ENCODE measurements around the gene SLC49A3. TPM values are rescaled to one million over a fixed set of nuclear protein-coding genes. Genes with fewer than 3 reads are reported as not detected.

The SLC49A3 gene
- total and polyA plus RNA-seq, 2 experiments from 2014 or later, result 1.9 to 2.3 TPM

GRCh38 chr4:687971-688853, 739 bp downstream of the SLC49A3 start:
- TF ChIP-seq, protein P1, sequence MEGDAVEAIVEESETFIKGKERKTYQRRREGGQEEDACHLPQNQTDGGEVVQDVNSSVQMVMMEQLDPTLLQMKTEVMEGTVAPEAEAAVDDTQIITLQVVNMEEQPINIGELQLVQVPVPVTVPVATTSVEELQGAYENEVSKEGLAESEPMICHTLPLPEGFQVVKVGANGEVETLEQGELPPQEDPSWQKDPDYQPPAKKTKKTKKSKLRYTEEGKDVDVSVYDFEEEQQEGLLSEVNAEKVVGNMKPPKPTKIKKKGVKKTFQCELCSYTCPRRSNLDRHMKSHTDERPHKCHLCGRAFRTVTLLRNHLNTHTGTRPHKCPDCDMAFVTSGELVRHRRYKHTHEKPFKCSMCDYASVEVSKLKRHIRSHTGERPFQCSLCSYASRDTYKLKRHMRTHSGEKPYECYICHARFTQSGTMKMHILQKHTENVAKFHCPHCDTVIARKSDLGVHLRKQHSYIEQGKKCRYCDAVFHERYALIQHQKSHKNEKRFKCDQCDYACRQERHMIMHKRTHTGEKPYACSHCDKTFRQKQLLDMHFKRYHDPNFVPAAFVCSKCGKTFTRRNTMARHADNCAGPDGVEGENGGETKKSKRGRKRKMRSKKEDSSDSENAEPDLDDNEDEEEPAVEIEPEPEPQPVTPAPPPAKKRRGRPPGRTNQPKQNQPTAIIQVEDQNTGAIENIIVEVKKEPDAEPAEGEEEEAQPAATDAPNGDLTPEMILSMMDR (IDR thresholded peaks at IDR 0.05; ENCODE audit: low read depth, low read length), result no peak
- Histone ChIP-seq H3K4me1 (ENCODE audit: low read depth) (no peaks in the 10 kb centered on the region), H3K4me3 (no peak overlapping the region), H3K27ac (no peak overlapping the region), H3K27me3 (peaks cover 11% of the 10 kb centered on the region), H3K9me3 (ENCODE audit: low read depth) (no peaks in the 10 kb centered on the region), H3K36me3 (no peaks in the 10 kb centered on the region)
- no peak for DNase-seq (ENCODE audit: low read depth in 1 of 2, low spot score in 1 of 2)

GRCh38 chr4:687048-687970, 1.6 kb downstream of the SLC49A3 start:
- no peak overlapping the region for H3K4me3 ChIP-seq
- TF ChIP-seq, protein P1 (IDR thresholded peaks at IDR 0.05; ENCODE audit: low read depth, low read length), result no peak
- no peaks in the 10 kb centered on the region for H3K4me1 ChIP-seq (ENCODE audit: low read depth)
- H3K36me3 ChIP-seq, result no peaks in the 10 kb centered on the region
- H3K27me3 ChIP-seq, result peaks cover 11% of the 10 kb centered on the region
- H3K27ac ChIP-seq, result no peak overlapping the region
- peak in 1 of 2 donors; percentile 89 for DNase-seq (ENCODE audit: low read depth in 1 of 2, low spot score in 1 of 2)
- H3K9me3 ChIP-seq (ENCODE audit: low read depth), result no peaks in the 10 kb centered on the region

- H3K9me3 ChIP-seq (ENCODE audit: low read depth), result no peaks in the 10 kb centered on the region
- peaks cover 11% of the 10 kb centered on the region for H3K27me3 ChIP-seq
- no peaks in the 10 kb centered on the region for H3K4me1 ChIP-seq (ENCODE audit: low read depth)
- no peak overlapping the region for H3K27ac ChIP-seq
- no peak for DNase-seq (ENCODE audit: low read depth in 1 of 2, low spot score in 1 of 2)
- H3K36me3 ChIP-seq, result no peaks in the 10 kb centered on the region
- TF ChIP-seq, protein P1 (IDR thresholded peaks at IDR 0.05; ENCODE audit: low read depth, low read length), result no peak
- H3K4me3 ChIP-seq, result no peak overlapping the region
Observed at GRCh38 chr4:686413-687040, 2.4 kb downstream of the SLC49A3 start.

GRCh38 chr4:685679-686412, 3.1 kb downstream of the SLC49A3 start:
- Histone ChIP-seq H3K27me3 (peaks cover 11% of the 10 kb centered on the region), H3K36me3 (no peaks in the 10 kb centered on the region), H3K27ac (no peak overlapping the region), H3K9me3 (ENCODE audit: low read depth) (no peaks in the 10 kb centered on the region), H3K4me3 (no peak overlapping the region), H3K4me1 (ENCODE audit: low read depth) (no peaks in the 10 kb centered on the region)
- TF ChIP-seq, protein P1 (IDR thresholded peaks at IDR 0.05; ENCODE audit: low read depth, low read length), result no peak
- DNase-seq (ENCODE audit: low read depth in 1 of 2, low spot score in 1 of 2), result no peak
